ENCODE results near the gene FAM187B.

DNA sequence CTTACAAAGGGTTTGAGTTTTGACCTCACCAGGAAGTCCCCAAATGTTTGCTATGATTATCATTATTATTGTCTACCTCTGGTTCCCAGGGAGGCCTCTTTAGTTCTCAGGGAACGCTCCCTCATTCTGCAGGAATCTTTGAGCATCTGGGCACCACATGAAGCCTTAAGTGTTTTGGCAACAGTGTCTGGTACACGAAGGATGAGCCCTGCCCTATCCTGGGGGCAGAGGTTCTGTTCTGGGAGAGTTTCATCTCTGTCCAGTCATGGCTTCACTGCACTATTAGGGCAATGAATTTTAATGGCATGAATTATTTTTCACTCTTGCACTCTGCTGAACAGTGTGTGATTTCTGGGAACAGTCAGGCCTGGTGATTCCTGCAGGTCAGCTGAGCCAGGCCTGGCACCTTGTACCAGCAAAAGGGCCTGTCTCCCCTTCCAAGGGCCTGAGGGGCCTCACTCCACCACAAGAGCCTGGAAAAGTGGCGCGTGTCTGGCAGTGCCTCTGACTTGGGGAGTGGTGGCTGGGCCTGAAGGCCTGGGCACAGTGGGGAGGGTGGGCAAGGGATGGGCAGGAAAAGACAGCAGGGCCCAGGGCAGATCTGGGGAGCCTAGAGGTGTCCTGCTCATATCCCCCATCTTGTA, 4.6 kb downstream of the FAM187B start:
- TF ChIP-seq POLR2A (IDR thresholded peaks at IDR 0.05; ENCODE audit: low read length) (no peak), GATA1 (IDR thresholded peaks at IDR 0.05; ENCODE audit: low read depth, low read length) (no peak)

Measured in erythroblast (primary cell).